Esophagus muscularis mucosa (tissue), 4 donors: ENCODE data around the gene GRIK4.

ENCODE experiments used
- CTCF ChIP-seq, 3 experiments: fragments of 200-600 bp in 2 of 3; fragments of 450-650 bp in 1 of 3; sonication (generic) in 2 of 3; IDR thresholded peaks; one replicate each; pipeline ENCODE4 v1.5.1; 2017 to 2019; ENCODE audit warnings: antibody characterized with exemption in 3 of 3, mild to moderate bottlenecking in 2 of 3, moderate library complexity in 1 of 3
- EP300 ChIP-seq: sonication (generic); formaldehyde crosslinking; IDR thresholded peaks from one replicate; pipeline ENCODE4 v1.6.1; 2017; ENCODE audit warnings: antibody characterized with exemption
- POLR2AphosphoS5 ChIP-seq, 2 donors: sonication (generic); formaldehyde crosslinking; IDR thresholded peaks; one replicate each; pipeline ENCODE4 v1.6.1; 2017; ENCODE audit warnings: antibody characterized with exemption in 2 of 2

GRCh38 chr11:120723751-120724150, 212.2 kb downstream of the GRIK4 start:
- TF ChIP-seq CTCF (IDR thresholded peaks at IDR 0.05) (no peak), POLR2AphosphoS5 (IDR thresholded peaks at IDR 0.05) (no peak), EP300 (no peak)
